ENCODE results near the gene AGFG2.
"Not testable (repeated sequence)": the region's sequence is repeated elsewhere in the genome, so short reads cannot be mapped to it uniquely, and the experiment has no call there.

AGFG2 gene

GRCh38 chr7:100553032-100553431 lies 14.0 kb downstream of the AGFG2 start:
- no peak for DNase-seq

- DNase-seq = peak; percentile 9
Measured at GRCh38 chr7:100555701-100556100, 16.7 kb downstream of the AGFG2 start.

- DNase-seq = peak; percentile 84
Measured at GRCh38 chr7:100556541-100556940, 17.5 kb downstream of the AGFG2 start.

DNA sequence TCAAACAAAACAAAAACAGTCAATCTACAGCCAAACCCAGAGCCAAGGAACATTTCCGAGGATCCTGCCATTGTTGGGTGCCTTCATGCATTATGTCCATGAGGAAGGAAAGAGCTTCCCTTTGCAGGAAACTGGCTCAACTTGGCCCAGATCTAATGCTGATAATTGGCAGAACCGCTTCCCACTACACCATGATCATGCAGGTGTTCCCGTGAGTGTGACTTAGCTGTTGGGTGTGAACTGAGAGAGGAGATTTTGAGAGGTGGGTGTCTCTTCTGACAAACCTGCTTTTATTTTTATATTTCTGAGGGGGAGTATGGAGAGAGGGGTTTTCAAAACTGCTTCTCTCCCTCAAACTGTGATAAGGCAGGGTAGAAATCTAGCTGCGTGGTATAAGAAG lies 20.1 kb downstream of the AGFG2 start:
- no peak for DNase-seq

DNA sequence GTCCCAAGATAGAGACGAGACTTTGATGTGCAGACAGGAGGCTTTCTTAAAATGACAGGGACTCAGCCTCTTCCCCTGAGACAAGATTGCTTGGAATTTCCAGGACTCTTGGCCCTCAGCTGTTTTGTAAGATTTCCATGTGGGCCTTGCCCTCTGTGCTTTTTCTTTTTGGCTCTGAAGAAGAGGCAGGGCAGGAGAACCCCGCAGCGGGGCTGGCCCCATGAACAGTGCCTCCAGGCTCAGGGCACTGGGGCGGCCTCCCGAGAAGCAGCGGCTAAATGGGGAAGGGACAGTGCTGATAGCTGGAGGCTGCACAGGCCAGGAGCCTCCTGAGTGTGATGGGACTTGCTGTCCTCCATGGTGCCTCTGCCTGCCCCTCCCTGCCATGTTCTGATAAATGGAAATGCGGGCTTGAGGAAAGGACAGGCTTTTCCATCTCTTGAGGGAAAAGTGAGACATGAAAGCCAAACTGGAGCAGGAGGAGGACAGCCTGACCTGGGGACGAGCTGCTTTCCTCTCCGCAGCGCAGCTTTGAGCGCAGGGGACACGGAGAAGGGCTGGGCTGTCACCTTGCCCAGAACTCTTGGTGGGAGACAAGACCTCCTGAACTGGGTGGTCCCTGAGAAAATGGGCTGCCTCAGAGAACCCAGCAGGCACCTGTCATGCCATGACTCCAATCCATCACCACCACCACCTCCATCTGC lies 22.6 kb downstream of the AGFG2 start:
- no peak for DNase-seq

DNA sequence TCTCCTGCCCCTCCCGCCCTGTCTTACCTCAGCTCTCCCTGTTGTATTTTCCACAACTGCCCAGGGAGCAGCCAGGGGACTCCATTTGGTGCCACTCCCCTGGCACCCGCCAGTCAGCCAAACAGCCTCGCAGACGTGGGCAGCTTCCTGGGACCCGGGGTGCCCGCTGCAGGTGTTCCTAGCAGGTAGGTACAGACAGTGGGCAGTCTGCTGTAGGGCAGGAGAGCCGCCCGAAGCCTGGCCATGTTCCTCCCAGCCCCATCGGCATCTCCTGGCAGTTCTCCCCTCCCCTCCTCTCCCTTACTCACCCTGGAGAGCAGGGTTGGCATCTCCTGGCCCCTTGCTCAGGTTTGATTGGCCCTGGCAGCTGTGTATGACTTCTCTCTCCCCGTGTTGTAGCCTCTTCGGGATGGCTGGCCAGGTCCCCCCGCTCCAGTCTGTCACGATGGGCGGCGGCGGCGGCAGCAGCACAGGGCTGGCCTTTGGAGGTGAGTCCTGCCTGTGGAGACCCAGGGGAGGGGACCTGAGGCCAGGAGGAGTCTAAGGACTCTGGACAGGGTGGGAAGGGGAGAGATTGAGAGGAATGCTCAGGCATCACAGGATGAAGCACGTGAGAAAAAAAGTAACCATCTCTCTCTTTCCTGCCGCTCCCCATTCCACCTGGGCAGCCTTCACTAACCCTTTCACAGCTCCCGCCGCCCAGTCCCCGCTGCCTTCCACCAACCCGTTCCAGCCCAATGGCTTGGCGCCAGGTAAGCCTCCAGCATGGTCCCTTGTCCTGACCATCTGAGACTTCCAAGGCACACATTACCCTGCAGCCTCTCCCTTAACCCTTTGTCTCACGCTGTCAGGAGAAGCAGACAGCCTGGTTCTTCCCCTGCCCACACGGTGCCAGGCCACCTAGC lies 23.4 kb downstream of the AGFG2 start:
- DNase-seq = no peak

DNA sequence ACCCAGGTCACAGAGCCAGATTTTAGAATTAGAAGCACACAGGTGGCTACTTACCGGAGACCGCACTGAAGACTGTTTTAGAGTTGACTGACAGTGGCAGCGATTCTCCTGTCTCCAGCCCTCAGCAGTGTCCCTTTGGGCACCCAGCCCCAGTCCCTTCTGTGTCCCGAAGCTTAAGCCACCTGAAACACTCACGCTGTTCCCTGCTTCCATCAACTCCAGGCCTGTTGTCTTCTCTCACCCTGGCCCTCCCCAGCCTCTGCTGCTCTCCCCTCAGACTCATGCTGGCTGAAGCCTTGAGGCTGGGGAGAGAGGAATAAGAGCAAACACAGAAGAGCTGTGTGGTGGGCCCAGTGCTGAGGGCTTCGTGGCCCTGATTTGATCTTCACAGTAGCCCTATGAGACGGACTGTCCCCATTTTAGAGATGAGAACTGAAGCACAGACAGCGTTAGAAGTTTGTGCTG lies 24.1 kb downstream of the AGFG2 start:
- DNase-seq = no peak

GRCh38 chr7:100563809-100564400 lies 24.9 kb downstream of the AGFG2 start:
- peak; percentile 56 for DNase-seq

- DNase-seq = not testable (repeated sequence)
Measured at GRCh38 chr7:100564405-100564804, 25.4 kb downstream of the AGFG2 start.

- no peak for DNase-seq
Measured at GRCh38 chr7:100565133-100565571, 26.1 kb downstream of the AGFG2 start.

DNA sequence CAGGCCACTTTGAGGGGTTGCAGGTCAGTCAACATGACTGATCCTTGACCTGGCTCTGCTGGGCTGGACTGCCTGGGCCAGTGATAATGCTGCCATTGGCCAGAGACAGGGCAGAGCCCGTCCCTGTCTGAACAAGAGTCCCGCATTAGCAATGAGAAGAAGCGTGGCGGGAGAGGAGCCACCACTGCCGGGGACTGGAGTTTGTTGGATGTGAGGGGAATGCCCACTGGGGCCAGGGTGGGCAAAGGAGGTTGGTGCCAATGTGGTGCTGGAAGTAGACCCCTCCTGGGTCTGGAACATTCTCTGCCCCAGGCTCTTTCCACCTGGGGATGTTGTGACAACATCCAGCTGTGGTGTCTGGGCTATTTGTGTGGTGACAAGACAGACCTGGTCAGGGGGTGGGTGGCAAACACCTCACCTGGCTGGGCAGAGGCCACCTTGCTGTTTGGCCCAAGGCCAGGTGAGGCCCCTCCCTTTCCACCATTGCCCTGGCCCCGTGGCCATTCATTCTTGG lies 27.1 kb downstream of the AGFG2 start:
- no peak for DNase-seq

GRCh38 chr7:100567031-100567730 lies 28.2 kb downstream of the AGFG2 start:
- no peak for DNase-seq

DNA sequence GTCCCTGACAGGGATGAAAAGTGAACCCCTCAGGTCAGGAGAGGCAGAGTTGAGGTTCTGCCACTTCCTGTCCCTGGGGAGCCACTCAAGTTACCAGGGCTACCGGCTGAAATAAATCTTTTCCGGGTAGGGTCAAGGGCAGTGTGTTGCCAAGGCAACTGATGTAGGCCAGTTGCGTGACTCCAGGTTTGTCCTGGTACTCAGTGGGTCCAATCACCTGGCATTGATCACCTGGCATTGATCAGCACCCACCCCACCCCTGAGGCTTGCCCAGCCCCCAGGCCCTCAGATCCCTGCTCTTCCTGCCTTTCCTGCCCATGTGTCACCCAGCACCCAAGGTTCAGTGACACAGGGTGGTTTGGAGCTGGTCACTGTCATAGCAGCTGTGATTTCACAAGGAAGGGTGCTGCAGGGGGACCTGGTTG lies 28.8 kb downstream of the AGFG2 start:
- DNase-seq = no peak

DNA sequence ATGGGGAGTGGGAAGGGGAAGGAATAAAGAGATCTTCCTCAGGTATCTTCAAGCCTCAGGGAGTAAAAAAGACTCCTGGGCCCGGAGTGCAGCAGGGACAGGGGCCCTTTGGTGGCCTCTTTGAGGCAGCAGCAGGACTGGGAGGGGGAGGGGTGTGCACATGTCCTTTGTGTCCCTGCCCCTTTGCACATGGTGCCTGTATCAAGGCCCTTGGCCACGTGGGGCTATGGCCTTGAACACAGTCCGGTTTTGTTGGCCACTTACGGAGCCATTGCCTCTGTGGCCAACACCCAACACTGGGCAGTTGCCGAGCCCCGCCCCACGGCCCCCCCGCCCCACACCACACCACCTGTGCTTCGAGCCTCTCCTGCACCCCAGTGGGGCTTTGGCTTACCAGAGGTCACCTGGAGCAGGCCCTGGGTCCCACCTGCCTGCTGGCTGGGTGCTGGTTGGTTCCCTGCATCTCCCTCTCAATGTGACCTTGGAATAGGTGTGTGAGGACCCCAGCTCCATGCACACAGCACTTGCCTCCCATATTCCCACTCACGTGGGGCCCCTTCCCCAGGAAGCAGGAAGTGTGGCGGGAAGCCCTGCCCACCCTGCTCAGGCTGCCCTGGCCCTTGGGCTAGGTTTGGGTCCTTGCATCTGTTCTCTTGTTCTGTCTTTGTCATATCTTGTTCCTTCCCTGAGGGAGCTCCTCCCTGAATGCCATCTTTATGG lies 29.3 kb downstream of the AGFG2 start:
- DNase-seq = no peak

DNA sequence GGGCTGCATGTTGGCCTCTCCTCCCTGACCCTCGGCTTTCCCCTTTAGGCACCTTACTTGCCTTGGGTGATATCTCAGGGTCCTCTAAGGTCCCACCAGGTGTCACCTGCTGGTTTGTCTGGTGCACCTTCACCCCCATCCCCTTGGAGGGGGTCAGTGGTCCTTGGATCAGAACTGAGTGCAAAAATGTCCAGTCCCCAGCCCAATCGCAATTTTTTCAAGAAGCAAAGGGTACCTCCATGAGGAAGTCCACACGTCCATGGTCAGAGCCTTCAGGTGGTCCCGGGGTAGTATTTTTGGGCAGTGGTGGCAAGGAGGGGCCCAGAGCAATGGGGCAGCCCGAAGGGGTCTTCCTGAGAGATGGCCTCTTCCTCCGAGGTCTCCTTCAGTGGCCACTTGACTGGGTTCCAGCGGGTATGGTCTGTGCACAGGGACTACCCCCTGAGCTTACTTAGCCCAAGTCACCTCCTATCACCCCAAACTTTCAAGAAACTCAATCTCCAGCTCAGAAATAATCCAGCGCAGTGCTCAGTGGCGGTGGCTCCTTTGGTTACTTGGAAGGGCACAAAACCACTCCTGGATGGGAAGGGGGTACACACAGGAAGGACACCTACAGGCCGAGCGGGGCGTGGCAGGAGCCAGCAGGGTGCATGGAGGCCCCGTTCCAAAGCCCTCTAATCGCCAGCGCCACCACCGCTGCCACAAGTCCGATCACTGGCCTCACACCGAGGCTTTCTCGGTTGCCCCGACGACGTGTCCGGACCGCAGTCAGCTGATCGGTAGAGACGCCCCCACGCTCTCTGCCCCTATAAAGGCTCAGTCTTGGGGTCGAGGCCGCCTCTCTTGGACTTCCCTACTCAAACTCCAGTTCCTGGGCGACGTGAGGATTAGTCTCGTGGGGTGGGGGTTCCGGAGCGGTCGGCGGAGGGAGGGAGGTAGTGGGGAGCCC lies 30.2 kb downstream of the AGFG2 start:
- DNase-seq = peak; percentile 71

DNA sequence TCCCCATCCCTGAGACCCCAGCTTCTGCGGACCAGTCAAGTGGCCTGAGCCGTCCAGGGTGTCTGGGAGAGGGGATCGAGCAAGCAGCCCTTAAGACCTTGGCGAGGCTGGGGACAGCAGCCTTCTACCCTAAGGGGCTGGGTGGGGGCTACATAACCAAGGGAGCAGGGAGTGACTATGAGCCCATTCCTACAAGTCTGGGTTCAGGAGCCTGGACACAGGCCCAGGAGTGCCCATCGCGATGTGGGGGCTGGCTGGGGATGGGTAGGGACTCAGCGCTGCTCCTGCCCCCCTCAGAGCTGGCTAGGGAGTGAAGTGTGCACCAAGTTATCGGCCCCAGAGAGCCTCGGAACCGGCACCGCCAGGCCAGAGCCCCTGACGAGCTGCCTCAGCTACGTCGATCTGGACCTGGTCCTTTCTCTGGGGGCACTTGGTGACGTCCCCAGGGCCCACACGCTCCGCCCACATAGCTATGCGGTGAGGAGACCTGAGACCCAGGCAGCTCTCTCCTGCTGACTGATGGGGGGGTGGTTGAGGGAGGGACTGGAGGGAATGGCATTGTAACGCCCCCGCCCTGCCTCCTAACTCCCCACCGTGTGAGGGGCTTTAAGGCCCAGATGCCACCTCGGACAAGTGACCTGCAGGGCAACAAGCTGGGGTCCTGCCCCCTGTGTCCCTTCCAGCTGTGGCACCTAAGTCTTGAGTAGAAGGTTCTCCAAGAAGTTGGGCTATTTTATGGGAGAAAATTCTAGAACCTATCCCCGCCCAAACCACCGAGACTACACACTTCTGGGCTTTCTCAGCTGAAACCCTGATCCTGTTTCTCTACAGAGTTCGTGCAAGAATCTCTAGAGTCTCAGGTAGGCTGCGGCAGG lies 32.2 kb downstream of the AGFG2 start:
- no peak for DNase-seq

GRCh38 chr7:100571829-100572116 lies 32.8 kb downstream of the AGFG2 start:
- no peak for DNase-seq

DNA sequence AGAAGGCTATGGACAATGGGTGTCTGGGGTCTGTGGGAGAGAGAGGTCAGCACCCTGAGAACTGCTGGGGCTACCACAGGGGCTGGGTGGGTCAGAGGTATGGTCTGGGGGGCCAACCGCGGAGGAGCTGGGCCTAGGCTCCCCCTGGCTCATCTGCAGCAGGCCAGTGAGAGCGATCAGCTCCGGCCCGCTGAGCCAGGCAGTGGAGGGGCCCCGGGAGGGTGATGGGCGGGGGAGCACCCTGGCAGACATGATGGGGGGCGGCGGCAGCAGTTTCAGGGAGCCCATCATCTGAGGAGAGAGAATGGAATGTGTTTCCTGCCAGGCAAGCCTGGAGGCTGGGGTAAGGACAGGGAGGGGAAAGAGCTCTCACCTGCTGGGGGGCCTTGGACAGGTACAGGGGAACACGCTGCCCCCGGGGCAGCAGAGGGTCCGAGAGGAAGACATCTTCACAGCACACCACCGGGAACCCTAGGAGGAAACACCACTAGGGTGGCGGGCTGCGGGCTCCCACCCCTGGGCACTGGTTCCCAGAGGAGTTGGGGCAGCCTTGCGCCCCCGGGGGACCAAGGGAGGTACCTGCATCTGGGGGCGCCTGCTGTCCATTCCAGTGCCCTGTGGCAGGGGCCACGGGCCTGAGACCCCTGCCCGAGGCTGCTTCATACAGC lies 33.4 kb downstream of the AGFG2 start:
- no peak for DNase-seq

DNA sequence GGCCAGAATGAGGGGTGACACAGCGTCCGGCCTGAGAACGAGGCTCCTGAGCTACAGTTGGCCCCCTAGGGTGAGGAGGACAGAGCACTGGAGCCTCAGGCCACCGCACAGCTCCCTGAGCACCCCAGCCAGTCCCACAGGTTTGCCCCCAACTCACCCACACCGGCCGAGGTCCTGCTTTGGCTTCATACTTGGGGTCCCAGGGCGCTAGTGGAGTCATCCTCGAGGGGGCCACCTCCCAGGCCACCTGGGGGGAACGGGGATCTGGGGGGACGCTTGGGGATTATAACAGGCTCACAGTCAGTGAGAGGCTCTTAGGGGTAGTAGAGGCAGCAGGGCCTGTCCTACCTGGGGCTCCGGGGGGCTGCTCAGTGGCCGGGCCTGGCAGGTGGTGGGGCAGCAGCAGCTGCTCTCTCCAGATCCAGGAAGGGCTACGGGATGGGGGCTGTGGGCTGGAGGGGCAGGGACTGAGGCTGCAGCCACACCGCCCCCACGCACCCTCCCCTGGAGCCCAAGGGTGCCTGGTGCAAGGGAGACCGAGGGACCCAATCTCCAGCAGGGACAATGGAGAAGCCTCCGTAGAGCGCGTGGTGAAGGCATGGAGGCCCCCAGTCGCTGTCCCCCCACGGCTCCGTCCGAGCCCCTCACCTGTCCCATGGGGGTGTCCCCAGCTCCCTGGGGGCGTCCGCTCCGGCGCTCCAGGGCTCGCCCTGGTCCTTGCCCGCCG lies 34.1 kb downstream of the AGFG2 start:
- DNase-seq = no peak
